ENCODE results near the gene DOCK2. TPM values are rescaled to one million over a fixed set of nuclear protein-coding genes. Genes with fewer than 3 reads are reported as not detected.

DOCK2 gene
- total RNA-seq, 6 donors from 2014 or later: 46.7 to 150 (median 73.8) TPM

- no peaks in the 10 kb centered on the region for H3K36me3 ChIP-seq
- WGBS, 2 donors: 96 to 97% methylated on average over 2 of the region's 2 CpGs
Measured at GRCh38 chr5:169938439-169938838, 301.4 kb downstream of the DOCK2 start.

DNA sequence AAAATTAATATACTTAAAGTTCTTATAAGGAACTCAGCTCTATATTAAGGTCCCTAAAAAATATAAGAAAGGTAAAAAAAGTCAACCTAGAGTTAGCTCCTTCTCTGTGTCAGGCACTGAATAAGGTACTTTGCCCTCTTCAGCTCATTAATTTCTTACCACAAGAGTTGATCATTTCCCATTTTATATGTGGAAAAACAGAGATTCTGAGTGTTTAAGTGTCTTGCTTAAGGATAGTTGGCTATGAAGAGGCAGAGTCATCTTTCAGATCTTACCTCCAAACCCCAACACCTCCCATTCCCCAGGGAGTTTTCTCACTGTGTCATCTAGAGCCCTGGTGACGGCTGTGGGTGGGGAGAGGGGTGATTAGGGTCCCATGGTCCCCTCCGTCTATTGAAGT lies 302.7 kb downstream of the DOCK2 start:
- WGBS, 2 donors: 89 to 97% methylated on average over 2 of the region's 2 CpGs
- Histone ChIP-seq H3K27ac (no peak overlapping the region), H3K4me3 (no peak overlapping the region), H3K9me3 (no peaks in the 10 kb centered on the region), H3K4me1 (no peaks in the 10 kb centered on the region), H3K36me3 (no peaks in the 10 kb centered on the region), H3K27me3 (no peaks in the 10 kb centered on the region)
- no peak for TF ChIP-seq POLR2AphosphoS5 (IDR thresholded peaks at IDR 0.05)
- ATAC-seq (ENCODE audit: low FRiP score in 2 of 2) (no peak), DNase-seq (no peak)

More at GRCh38 chr5:169938439-169938838, 301.4 kb downstream of the DOCK2 start:
- Histone ChIP-seq H3K4me1 (no peaks in the 10 kb centered on the region), H3K27me3 (no peaks in the 10 kb centered on the region), H3K9me3 (no peaks in the 10 kb centered on the region), H3K27ac (no peak overlapping the region), H3K4me3 (no peak overlapping the region)
- no peak for ATAC-seq (ENCODE audit: low FRiP score in 2 of 2)
- no peak for TF ChIP-seq EP300 (IDR thresholded peaks at IDR 0.05)
- TF ChIP-seq POLR2AphosphoS5 (IDR thresholded peaks at IDR 0.05): no peak
- TF ChIP-seq CTCF (IDR thresholded peaks at IDR 0.05): no peak
- no peak for TF ChIP-seq POLR2A (IDR thresholded peaks at IDR 0.05)
- DNase-seq: no peak

- no peaks in the 10 kb centered on the region for H3K9me3 ChIP-seq
- H3K27ac ChIP-seq: no peak overlapping the region
- H3K36me3 ChIP-seq: no peaks in the 10 kb centered on the region
- 89 to 96% methylated on average over 7 of the region's 7 CpGs for WGBS, 2 donors
- no peaks in the 10 kb centered on the region for H3K27me3 ChIP-seq
- ATAC-seq (ENCODE audit: low FRiP score in 2 of 2): no peak
- TF ChIP-seq EP300 (IDR thresholded peaks at IDR 0.05) (no peak), POLR2A (IDR thresholded peaks at IDR 0.05) (no peak), POLR2AphosphoS5 (IDR thresholded peaks at IDR 0.05) (no peak), CTCF (IDR thresholded peaks at IDR 0.05) (no peak)
- H3K4me1 ChIP-seq: peaks cover 0 to 7% (median 1%) of the 10 kb centered on the region in 4 donors
- H3K4me3 ChIP-seq: no peak overlapping the region
- no peak for DNase-seq
Measured at GRCh38 chr5:169941542-169941941, 304.5 kb downstream of the DOCK2 start.

DNA sequence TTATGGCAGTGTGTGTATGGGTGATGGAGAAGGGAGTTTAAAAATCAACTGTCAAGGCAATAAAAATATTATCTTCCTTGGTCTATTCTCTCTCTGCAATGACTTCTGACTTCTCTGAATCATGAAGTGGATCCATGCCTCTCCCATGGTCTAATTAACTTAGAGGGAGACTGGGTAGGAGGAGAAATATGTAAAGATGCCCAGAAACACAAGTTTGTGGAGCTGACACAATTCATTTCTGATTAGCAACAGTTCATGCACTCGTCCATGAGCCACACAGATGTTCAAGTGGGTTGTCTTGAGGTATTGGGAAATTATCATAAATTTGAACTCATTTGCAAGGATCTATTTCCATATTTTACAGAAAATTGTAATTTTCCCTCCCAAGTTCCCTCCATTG lies 305.1 kb downstream of the DOCK2 start:
- 78 to 83% methylated on average over 1 of the region's 1 CpG for WGBS, 2 donors
- no peak for ATAC-seq (ENCODE audit: low FRiP score in 2 of 2)
- TF ChIP-seq CTCF (IDR thresholded peaks at IDR 0.05) (no peak), POLR2AphosphoS5 (IDR thresholded peaks at IDR 0.05) (no peak), EP300 (IDR thresholded peaks at IDR 0.05) (no peak), POLR2A (IDR thresholded peaks at IDR 0.05) (no peak)
- no peak for DNase-seq
- H3K9me3 ChIP-seq: no peaks in the 10 kb centered on the region
- no peak overlapping the region for H3K27ac ChIP-seq
- H3K4me1 ChIP-seq: peaks cover 0 to 7% (median 1%) of the 10 kb centered on the region in 4 donors
- no peak overlapping the region for H3K4me3 ChIP-seq
- H3K36me3 ChIP-seq: no peaks in the 10 kb centered on the region
- H3K27me3 ChIP-seq: no peaks in the 10 kb centered on the region

DNA sequence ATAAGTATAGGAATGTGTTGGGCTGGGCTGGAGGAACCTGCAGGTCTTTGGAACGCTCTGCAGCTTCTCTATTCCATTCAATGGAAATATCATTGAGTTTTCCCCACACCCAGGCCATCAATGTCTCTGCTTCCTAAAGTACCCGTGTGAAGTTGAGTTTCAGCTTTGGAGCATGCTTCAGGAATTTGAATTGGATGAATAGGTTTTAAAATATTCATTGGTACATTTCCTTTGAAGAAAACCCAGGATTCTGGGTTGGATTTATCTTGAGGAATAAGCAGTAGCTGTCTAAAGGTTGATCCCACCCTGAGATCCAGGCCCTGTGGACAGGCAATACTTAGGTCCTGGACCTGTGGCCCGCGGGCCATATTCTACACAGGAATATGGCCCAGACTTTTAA lies 306.0 kb downstream of the DOCK2 start:
- no peaks in the 10 kb centered on the region for H3K27me3 ChIP-seq
- H3K4me1 ChIP-seq: peaks cover 0 to 7% (median 1%) of the 10 kb centered on the region in 4 donors
- ATAC-seq (ENCODE audit: low FRiP score in 2 of 2) (no peak), DNase-seq (no peak)
- TF ChIP-seq EP300 (IDR thresholded peaks at IDR 0.05): no peak
- no peak for TF ChIP-seq POLR2A (IDR thresholded peaks at IDR 0.05)
- WGBS, 2 donors: 90 to 95% methylated on average over 4 of the region's 4 CpGs
- no peaks in the 10 kb centered on the region for H3K9me3 ChIP-seq
- no peak overlapping the region for H3K27ac ChIP-seq
- no peak overlapping the region for H3K4me3 ChIP-seq
- no peaks in the 10 kb centered on the region for H3K36me3 ChIP-seq

DNA sequence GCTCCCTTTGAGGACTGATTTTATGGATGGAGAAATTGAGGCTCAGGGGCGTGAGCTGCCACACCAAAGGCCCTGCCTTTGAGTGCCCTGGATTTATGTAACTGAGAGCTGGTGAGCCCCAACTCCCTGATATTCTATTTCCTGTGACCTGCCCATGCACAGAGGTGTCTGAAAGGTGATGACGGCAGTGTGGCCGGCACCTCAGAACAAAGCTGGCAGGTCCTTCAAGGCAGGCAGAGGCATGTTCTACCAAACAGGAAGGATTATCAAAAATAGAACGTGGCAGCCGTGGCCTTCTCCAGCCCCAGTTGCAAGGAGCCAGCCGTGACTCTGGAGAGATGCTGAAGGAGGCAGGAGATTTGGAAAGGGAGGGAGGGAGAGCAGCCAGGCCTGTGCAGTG lies 307.0 kb downstream of the DOCK2 start:
- TF ChIP-seq POLR2AphosphoS5 (IDR thresholded peaks at IDR 0.05) (no peak), EP300 (IDR thresholded peaks at IDR 0.05) (no peak), POLR2A (IDR thresholded peaks at IDR 0.05) (no peak), CTCF (IDR thresholded peaks at IDR 0.05) (no peak)
- Histone ChIP-seq H3K4me3 (no peak overlapping the region), H3K9me3 (no peaks in the 10 kb centered on the region), H3K36me3 (no peaks in the 10 kb centered on the region), H3K4me1 (peaks cover 0 to 7% (median 1%) of the 10 kb centered on the region in 4 donors), H3K27ac (no peak overlapping the region), H3K27me3 (no peaks in the 10 kb centered on the region)
- no peak for DNase-seq
- whole genome bisulfite sequencing, 2 donors: 73 to 82% methylated on average over 6 of the region's 6 CpGs
- ATAC-seq (ENCODE audit: low FRiP score in 2 of 2): no peak

Data from upper lobe of left lung (tissue), 6 donors.